HepG2 (cell line): ENCODE data around the gene SP6. TPM values are rescaled to one million over a fixed set of nuclear protein-coding genes. Genes with fewer than 3 reads are reported as not detected.

Source experiments
- ATAC-seq: fragments of 200-7000 bp; cut with Tn5 transposase; 3 replicates; pipeline ENCODE4 v1.9.1; 2020; ENCODE audit warnings: mild to moderate bottlenecking, moderate library complexity
- BruUV-seq: library from RNA; stranded (reverse); fragments of 400-500 nt; replicated peaks from 2 replicates; lab custom pipeline; 2021; lab: Mats Ljungman, UMichigan
- CTCF ChIA-PET: fragments of 300-600 bp; formaldehyde crosslinking; extraction: SDS; loops from one replicate; lab custom pipeline; 2021; ENCODE audit warnings: low total read pairs, inconsistent platforms, low intra/inter-chr PET ratio; lab: Yijun Ruan, JAX
- POLR2A ChIA-PET: fragments of 350-600 bp; sonication (Branson Sonifier 250); formaldehyde crosslinking; loops from one replicate; lab custom pipeline; 2020; ENCODE audit warnings: antibody characterized with exemption, inconsistent platforms; lab: Yijun Ruan, JAX
- DNase-seq: peaks from one replicate; pipeline ENCODE4 v3.0.0-alpha.2; 2015; ENCODE audit warnings: low spot score
- FAIRE-seq: peaks from 3 replicates; lab custom pipeline; 2011; peaks lifted over from hg19 to GRCh38; lab: Jason Lieb, UNC
- H2AFZ ChIP-seq: one replicate; pipeline ENCODE4 v1.6.1; 2011; ENCODE audit warnings: low read length, inconsistent platforms
- H3K27ac ChIP-seq: fragments of 300-600 bp; 3 replicates; pipeline ENCODE4 v1.8.0; 2011; ENCODE audit warnings: mixed run types, mild to moderate bottlenecking, mixed read lengths, low read length, inconsistent platforms; ENCODE audit not compliant: insufficient read depth; ENCODE audit errors: extremely low read length
- H3K27me3 ChIP-seq, 2 experiments: fragments of 200-600 bp in 1 of 2; 2 replicates in 1 of 2; 3 replicates in 1 of 2; pipeline versions ENCODE4 v1.6.0 to v1.8.0; 2011; ENCODE audit warnings: low read length in 2 of 2, mild to moderate bottlenecking in 2 of 2, moderate library complexity in 2 of 2, inconsistent platforms in 1 of 2; ENCODE audit not compliant: insufficient read depth in 2 of 2, control insufficient read depth in 1 of 2
- H3K36me3 ChIP-seq, 2 experiments: fragments of 200-600 bp in 1 of 2; replicated peaks in 1 of 2; 2 replicates in 1 of 2; 3 replicates in 1 of 2; pipeline versions ENCODE4 v1.5.1 to v1.8.0; 2011; ENCODE audit warnings: low read length in 2 of 2, inconsistent platforms in 1 of 2; ENCODE audit not compliant: insufficient read depth in 2 of 2, control insufficient read depth in 1 of 2
- H3K4me1 ChIP-seq: 2 replicates; pipeline ENCODE4 v1.5.1; 2012; ENCODE audit warnings: low read length, inconsistent platforms; ENCODE audit not compliant: insufficient read depth
- H3K4me2 ChIP-seq: 2 replicates; pipeline ENCODE4 v1.6.0; 2011; ENCODE audit warnings: low read depth, low read length, inconsistent platforms
- H3K4me3 ChIP-seq, 3 experiments: fragments of 200-600 bp in 1 of 3; sonication (generic), shearing (Covaris generic) in 1 of 3; replicated peaks in 1 of 3; 2 replicates each; pipeline ENCODE4 v1.5.1; 2011 to 2016; ENCODE audit warnings: low read length in 3 of 3, inconsistent platforms in 2 of 3, low read depth in 2 of 3, mild to moderate bottlenecking in 2 of 3, control low read depth in 1 of 3, mixed read lengths in 1 of 3; ENCODE audit not compliant: insufficient read depth in 1 of 3
- H3K79me2 ChIP-seq: one replicate; pipeline ENCODE4 v1.6.1; 2011; ENCODE audit warnings: low read length, inconsistent platforms; ENCODE audit not compliant: insufficient read depth
- H3K9ac ChIP-seq: 2 replicates; pipeline ENCODE4 v1.6.0; 2011; ENCODE audit warnings: mild to moderate bottlenecking, low read depth, low read length, inconsistent platforms; ENCODE audit not compliant: insufficient read depth
- H3K9me3 ChIP-seq: 2 replicates; pipeline ENCODE4 v1.5.1; 2012; ENCODE audit warnings: mild to moderate bottlenecking, low read length
- H4K20me1 ChIP-seq: 2 replicates; pipeline ENCODE4 v1.6.0; 2011; ENCODE audit warnings: inconsistent platforms, mild to moderate bottlenecking, low read length, moderate library complexity; ENCODE audit not compliant: insufficient read depth
- AGO2 ChIP-seq: fragments of 200-400 bp; formaldehyde crosslinking; optimal IDR thresholded peaks from 2 replicates; pipeline ENCODE3; 2017; ENCODE audit warnings: mild to moderate bottlenecking, low read depth, low read length, moderate library complexity
- BRD4 ChIP-seq: sonication (generic); formaldehyde crosslinking; IDR thresholded peaks from 2 replicates; pipeline ENCODE4 v1.4.0; 2020; ENCODE audit warnings: missing genetic modification reagents
- HNRNPL ChIP-seq: fragments of 200-400 bp; formaldehyde crosslinking; IDR thresholded peaks from 2 replicates; pipeline ENCODE4 v1.6.1; 2017; ENCODE audit warnings: mild to moderate bottlenecking, low read depth, low read length
- KDM5B ChIP-seq: sonication (generic); formaldehyde crosslinking; IDR thresholded peaks from 2 replicates; pipeline ENCODE4 v1.4.0; 2020; ENCODE audit warnings: missing genetic modification reagents, mild to moderate bottlenecking, borderline replicate concordance
- MAX ChIP-seq: IDR thresholded peaks from 2 replicates; pipeline ENCODE4 v1.6.1; 2012; ENCODE audit warnings: inconsistent platforms
- NR2C2 ChIP-seq: sonication (generic); formaldehyde crosslinking; IDR thresholded peaks from 2 replicates; pipeline ENCODE4 v1.4.0; 2020; ENCODE audit warnings: missing genetic modification reagents, mild to moderate bottlenecking, moderate library complexity, borderline replicate concordance
- PAXIP1 ChIP-seq: sonication (generic); formaldehyde crosslinking; conservative IDR thresholded peaks from 2 replicates; pipeline ENCODE4 v1.4.0; 2020; ENCODE audit warnings: mild to moderate bottlenecking, missing genetic modification reagents, moderate library complexity
- PLRG1 ChIP-seq: fragments of 450-650 bp; conservative IDR thresholded peaks from 2 replicates; pipeline ENCODE4 v1.6.1; 2016
- SOX6 ChIP-seq, 2 experiments: fragments of 450-650 bp in 1 of 2; sonication (generic) in 1 of 2; formaldehyde crosslinking in 1 of 2; IDR thresholded peaks; 2 replicates each; pipeline versions ENCODE4 v1.4.0 to v1.6.1; 2017 to 2020; ENCODE audit warnings: antibody characterized with exemption in 1 of 2, mild to moderate bottlenecking in 1 of 2, missing genetic modification reagents in 1 of 2
- SSRP1 ChIP-seq: IDR thresholded peaks from 2 replicates; pipeline ENCODE4 v1.6.1; 2016; ENCODE audit warnings: control low read depth
- ZNF30 ChIP-seq: sonication (generic); formaldehyde crosslinking; IDR thresholded peaks from 2 replicates; pipeline ENCODE4 v1.5.0; 2020; ENCODE audit warnings: mild to moderate bottlenecking, missing genetic modification reagents
- ZSCAN25 ChIP-seq: sonication (generic); formaldehyde crosslinking; IDR thresholded peaks from 2 replicates; pipeline ENCODE4 v1.8.0; 2022; ENCODE audit warnings: mild to moderate bottlenecking, missing genetic modification reagents
- WGBS: methylation state at CpG from one replicate; pipeline ENCODE4 v1.1.6; 2017; ENCODE audit warnings: low lambda C conversion rate; 5-methylcytosine and 5-hydroxymethylcytosine counted together
- in situ Hi-C: cut with HindIII; loops from 2 replicates; pipeline ENCODE4 v1.10.0; 2017; ENCODE audit warnings: low pct_unique_long_range_greater_than_20kb; ENCODE audit not compliant: extremely low pct_ligation_motif_present
- intact Hi-C: fragments of 100-400 bp; cut with micrococcal nuclease; formaldehyde crosslinking; loops from one replicate; pipeline ENCODE4 v1.10.0; 2022; ENCODE audit not compliant: unreplicated experiment
- polyA plus RNA-seq, 8 experiments: library from polyadenylated mRNA; depleted of rRNA in 3 of 8; stranded (reverse) in 7 of 8; unstranded in 1 of 8; fragments of >200 nt; fragmentation: Illumina TruSeq in 4 of 8; extraction: Trizol in 4 of 8; gene quantifications; 2 replicates each; pipeline versions ENCODE4 v1.2.1 to v1.2.3, GENCODE V29; 2011 to 2016; ENCODE audit warnings: low read depth in 4 of 8, missing spikeins in 1 of 8, mixed read lengths in 1 of 8; ENCODE audit not compliant: insufficient read depth in 1 of 8
- total RNA-seq, 5 experiments: library from RNA; depleted of rRNA; stranded (reverse); fragments of >200 nt; fragmentation: Illumina TruSeq; extraction: Trizol; gene quantifications; 2 replicates each; pipeline ENCODE4 v1.2.3, GENCODE V29; 2016; ENCODE audit warnings: low read depth in 1 of 5

SP6 gene
- total and polyA plus RNA-seq, 2 of the 13 experiments (the other 11 are each of a cell fraction or from before 2014, with no cell fraction given): 0.07 TPM

- H3K9ac ChIP-seq: no peak overlapping the region
- H3K27me3 ChIP-seq: no peaks in the 10 kb centered on the region; a peak in 1 of 5 replicates
- DNase-seq: no peak
- no peaks in the 10 kb centered on the region for H3K9me3 ChIP-seq
- H4K20me1 ChIP-seq: no peaks in the 10 kb centered on the region
- in situ Hi-C loops: no loop called here
- H3K27ac ChIP-seq: no peak overlapping the region
- peaks cover 10% of the 10 kb centered on the region for H3K79me2 ChIP-seq
- H3K4me3 ChIP-seq: no peak overlapping the region
- WGBS: 98% methylated on average over 12 of the region's 13 CpGs
- no peaks in the 10 kb centered on the region; a peak in 2 of 5 replicates for H3K36me3 ChIP-seq
- peak; percentile 42 for TF ChIP-seq AGO2
- TF ChIP-seq NR2C2 (CRISPR knock-in tag): no peak
- TF ChIP-seq, all 625 proteins: peak for 1
- Histone ChIP-seq H3K4me2 (no peak overlapping the region), H2AFZ (no peak overlapping the region), H3K4me1 (peaks cover 60% of the 10 kb centered on the region)
- ChIA-PET POLR2A (interaction anchor here (1.1 kb wide), 1 partner anchor 57 kb away, joined by 3 read pairs; the partner anchor contains the start of gene SP2), CTCF (no interaction called here)
- ATAC-seq (no peak), FAIRE-seq (no peak)
- intact Hi-C loops: no loop called here
- BruUV-seq: no TSS peak
Measured at GRCh38 chr17:47838636-47839035, 12.3 kb downstream of the SP6 start.

- peak overlapping the region; percentile 65 for H3K27ac ChIP-seq
- H3K4me2 ChIP-seq: peak overlapping the region; percentile 26
- ATAC-seq (peak; percentile 2; the same call in 1 of the 3 replicates), DNase-seq (peak; percentile 30), FAIRE-seq (peak; percentile 61)
- no TSS peak for BruUV-seq
- H3K9me3 ChIP-seq: no peaks in the 10 kb centered on the region
- peaks cover 49% of the 10 kb centered on the region for H3K4me1 ChIP-seq
- intact Hi-C loops (no loop called here), in situ Hi-C loops (no loop called here)
- WGBS: 40% methylated on average over 12 of the region's 13 CpGs
- CTCF ChIA-PET: no interaction called here
- H3K9ac ChIP-seq: peak overlapping the region; percentile 40; the same call in 1 of the 2 replicates
- peaks cover 10% of the 10 kb centered on the region for H3K79me2 ChIP-seq
- no peak overlapping the region for H2AFZ ChIP-seq
- POLR2A ChIA-PET: interaction anchor here (1.0 to 2.3 kb wide), 3 partner anchors 13 to 133 kb away, joined by 3 to 12 read pairs (median 4); partner anchors contain the start of genes CDK5RAP3, SP2 and SP6
- H3K27me3 ChIP-seq: no peaks in the 10 kb centered on the region; a peak in 1 of 5 replicates
- no peaks in the 10 kb centered on the region for H4K20me1 ChIP-seq
- peak overlapping the region in 1 of 3 experiments; percentile 8; a peak in 1 of 6 replicates for H3K4me3 ChIP-seq
- H3K36me3 ChIP-seq: no peaks in the 10 kb centered on the region; a peak in 2 of 5 replicates
- TF ChIP-seq ZNF30 (CRISPR knock-in tag): no peak
- TF ChIP-seq SSRP1 (CRISPR knock-in tag): no peak
- TF ChIP-seq PAXIP1 (CRISPR knock-in tag): peak; percentile 71
- peak; percentile 63; the same call in 1 of the 2 replicates for TF ChIP-seq HNRNPL
- no peak for TF ChIP-seq ZSCAN25 (CRISPR knock-in tag)
- no peak for TF ChIP-seq SOX6 (IDR thresholded peaks at IDR 0.05)
- peak; percentile 37; the same call in 1 of the 2 replicates for TF ChIP-seq SOX6 (CRISPR knock-in tag; IDR thresholded peaks at IDR 0.05)
- TF ChIP-seq BRD4 (CRISPR knock-in tag): no peak
- no peak for TF ChIP-seq PLRG1
- peak; percentile 68; the same call in 1 of the 2 replicates for TF ChIP-seq KDM5B (CRISPR knock-in tag)
- 0 out of 2 replicates have a peak, but pooled peaks have one; percentile 13 for TF ChIP-seq MAX
Measured at GRCh38 chr17:47837401-47838039, 13.4 kb downstream of the SP6 start.
